Tibial nerve (tissue), 4 donors: Measurements from ENCODE around the gene HMCN2.

Source experiments
- CTCF ChIP-seq, 5 experiments: fragments of 200-600 bp in 3 of 5; fragments of 450-650 bp in 2 of 5; sonication (generic) in 3 of 5; IDR thresholded peaks; one replicate each; pipeline ENCODE4 v1.5.1; 2016 to 2019; ENCODE audit warnings: antibody characterized with exemption in 5 of 5, mild to moderate bottlenecking in 3 of 5, moderate library complexity in 2 of 5
- EP300 ChIP-seq, 2 donors: sonication (generic); formaldehyde crosslinking; IDR thresholded peaks; one replicate each; pipeline ENCODE4 v1.6.1; 2017; ENCODE audit warnings: antibody characterized with exemption in 2 of 2, mild to moderate bottlenecking in 1 of 2

- TF ChIP-seq CTCF (IDR thresholded peaks at IDR 0.05): no peak
- no peak for TF ChIP-seq EP300 (IDR thresholded peaks at IDR 0.05)
Measured at GRCh38 chr9:130345897-130346385, 80.4 kb downstream of the HMCN2 start.
